ENCODE measurements around the gene CD244.
"Not testable (repeated sequence)": the region's sequence is repeated elsewhere in the genome, so short reads cannot be mapped to it uniquely, and the experiment has no call there.

Gene CD244, protein sequence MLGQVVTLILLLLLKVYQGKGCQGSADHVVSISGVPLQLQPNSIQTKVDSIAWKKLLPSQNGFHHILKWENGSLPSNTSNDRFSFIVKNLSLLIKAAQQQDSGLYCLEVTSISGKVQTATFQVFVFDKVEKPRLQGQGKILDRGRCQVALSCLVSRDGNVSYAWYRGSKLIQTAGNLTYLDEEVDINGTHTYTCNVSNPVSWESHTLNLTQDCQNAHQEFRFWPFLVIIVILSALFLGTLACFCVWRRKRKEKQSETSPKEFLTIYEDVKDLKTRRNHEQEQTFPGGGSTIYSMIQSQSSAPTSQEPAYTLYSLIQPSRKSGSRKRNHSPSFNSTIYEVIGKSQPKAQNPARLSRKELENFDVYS

DNA sequence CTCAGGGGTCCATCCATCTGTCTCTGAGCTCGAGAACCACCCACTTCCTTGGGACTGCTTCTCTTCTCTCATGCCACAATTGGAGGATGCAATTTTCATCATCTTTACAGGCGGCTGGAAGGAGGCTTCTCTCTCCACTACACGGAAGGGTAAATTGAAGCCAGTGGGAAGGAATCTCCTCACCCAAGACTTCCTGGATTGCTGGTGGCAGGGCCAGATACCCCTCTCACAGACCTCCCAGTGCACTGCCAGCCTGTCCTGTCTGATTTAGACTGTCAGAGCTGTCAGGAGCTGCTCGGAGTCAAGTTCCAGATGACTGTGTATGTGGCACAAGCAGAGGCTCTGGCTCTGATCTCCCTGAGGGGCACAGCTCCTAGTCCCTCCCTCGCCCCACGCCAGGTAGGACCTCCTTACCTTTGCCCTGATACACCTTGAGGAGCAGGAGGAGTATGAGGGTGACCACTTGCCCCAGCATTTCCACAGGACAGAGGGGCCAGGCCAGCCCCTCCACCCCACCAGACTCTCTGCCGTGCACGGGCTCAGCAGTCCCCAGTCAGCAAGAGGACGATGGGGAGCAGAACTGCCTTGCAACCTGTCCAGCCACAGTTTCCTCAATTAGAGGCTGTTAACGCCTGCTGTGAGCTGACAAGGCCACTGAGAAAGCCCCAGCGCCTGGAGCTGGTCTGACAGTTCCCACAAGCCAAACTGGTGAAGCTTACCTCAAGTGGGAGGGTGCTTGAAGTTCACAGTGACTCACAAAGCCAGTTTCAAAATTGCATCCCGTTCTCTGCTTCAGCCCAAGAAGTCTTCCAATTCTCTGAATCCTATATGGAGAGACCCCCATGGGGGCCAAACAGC, at the start of gene CD244:
TSS of gene CD244 (minus strand) at position 685 of the 858 bp plus-strand sequence. CDS start at position 475, 210 bp downstream.
- peak in 1 of 3 experiments; percentile 63 for DNase-seq (ENCODE audit: low read depth in 2 of 3, low spot score in 2 of 3)

DNA sequence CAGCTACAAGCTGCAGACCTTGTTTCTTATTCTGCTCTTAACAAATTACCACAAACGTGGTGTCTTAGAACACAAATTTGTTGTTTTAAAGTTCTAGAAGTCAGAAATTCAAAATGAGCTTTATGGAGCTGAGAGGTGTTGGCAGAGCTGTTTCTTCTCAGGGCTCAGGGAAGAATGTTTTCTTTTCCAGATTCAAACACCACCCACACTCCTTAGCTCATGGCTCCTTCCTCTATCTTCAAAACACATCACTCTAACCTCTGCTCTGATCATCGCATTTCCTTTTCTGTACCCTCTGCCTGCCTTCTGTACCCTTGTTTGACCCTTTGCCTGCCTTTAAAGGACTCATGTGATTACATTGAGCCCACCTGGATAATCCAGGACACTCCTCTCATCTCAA, 49.2 kb upstream of the CD244 start:
- DNase-seq (ENCODE audit: low read depth in 2 of 3, low spot score in 2 of 3), result no peak

DNA sequence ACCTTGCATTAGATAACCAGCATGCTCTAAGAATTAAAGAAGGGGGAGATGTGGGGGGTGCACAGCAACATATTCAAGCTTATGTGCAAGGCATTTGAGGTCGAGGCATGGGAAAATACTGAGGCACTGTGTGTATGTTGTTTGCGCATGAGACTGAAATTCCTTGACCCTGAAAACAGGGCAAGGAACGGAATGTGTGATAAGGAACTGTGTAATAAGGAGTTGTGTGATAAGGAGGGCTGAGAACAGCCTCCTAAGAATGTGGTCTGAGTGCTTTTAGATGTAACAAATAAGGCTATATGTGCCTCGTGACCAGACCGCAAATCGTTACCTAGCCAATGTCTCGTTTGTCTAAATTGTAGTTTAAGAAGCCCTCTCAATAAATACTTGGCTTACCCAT, 48.8 kb upstream of the CD244 start:
- DNase-seq (ENCODE audit: low read depth in 2 of 3, low spot score in 2 of 3), result no peak

DNA sequence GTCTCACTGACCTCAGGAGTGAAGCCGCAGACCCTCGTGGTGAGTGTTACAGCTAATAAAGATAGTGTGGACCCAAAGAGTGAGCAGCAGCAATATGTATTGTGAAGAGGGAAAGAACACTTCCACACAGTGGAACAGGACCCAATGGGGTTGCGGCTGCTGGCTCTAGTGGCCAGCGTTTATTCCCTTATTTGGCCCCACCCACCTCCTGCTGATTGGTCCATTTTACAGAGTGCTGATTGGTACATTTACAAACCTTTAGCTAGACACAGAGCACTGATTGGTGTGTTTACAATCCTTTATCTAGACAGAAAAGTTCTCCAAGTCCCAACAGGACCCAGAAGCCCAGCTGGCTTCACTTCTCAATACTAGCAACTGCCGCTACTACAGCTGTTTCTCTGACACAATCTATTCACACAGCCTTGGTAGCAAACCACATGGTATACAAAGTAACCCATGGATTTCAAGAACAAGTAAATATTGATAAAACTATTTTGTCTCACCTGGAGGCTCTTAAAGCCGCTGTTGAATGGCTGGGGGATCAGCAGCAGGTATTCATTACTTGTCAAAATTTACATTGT, 47.6 kb upstream of the CD244 start:
- DNase-seq (ENCODE audit: low read depth in 2 of 3, low spot score in 2 of 3), result no peak

DNA sequence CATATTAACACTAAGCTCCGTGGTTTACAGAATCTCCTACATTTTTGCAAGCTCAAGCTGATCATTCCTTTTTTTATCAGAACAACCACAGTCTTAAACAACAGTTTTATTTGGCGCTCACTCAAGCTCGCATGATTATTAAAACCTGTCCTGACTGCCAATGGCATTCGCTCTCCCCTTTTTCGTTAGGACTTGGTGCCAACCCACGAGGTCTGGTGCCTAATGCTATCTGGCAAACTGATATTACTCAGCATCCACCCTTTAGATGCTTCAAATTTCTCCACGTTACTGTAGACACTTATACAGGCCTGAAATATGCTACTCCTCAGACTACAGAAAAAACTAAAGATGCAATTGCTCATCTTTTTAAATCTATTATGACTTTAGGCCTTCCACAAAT, 45.3 kb upstream of the CD244 start:
- DNase-seq (ENCODE audit: low read depth in 2 of 3, low spot score in 2 of 3), result no peak

DNA sequence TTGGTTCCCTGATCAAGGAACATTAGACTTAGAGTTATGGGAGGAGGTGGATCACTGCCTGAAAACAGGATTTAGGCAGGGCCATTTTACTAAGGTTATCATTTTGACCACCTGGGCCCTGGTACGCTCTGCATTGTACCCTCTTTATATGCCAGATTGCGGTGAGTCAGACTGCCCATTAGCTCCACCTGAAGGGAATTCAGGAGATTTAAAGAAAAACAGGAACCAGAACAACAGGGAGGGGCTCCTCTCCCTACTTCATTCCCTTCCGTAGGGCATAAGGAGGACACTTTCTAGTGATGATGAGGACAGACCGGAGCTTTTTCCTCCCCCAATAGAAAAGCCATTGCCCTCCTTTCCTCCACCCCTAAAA, 42.9 kb upstream of the CD244 start:
- DNase-seq (ENCODE audit: low read depth in 2 of 3, low spot score in 2 of 3), result no peak

DNA sequence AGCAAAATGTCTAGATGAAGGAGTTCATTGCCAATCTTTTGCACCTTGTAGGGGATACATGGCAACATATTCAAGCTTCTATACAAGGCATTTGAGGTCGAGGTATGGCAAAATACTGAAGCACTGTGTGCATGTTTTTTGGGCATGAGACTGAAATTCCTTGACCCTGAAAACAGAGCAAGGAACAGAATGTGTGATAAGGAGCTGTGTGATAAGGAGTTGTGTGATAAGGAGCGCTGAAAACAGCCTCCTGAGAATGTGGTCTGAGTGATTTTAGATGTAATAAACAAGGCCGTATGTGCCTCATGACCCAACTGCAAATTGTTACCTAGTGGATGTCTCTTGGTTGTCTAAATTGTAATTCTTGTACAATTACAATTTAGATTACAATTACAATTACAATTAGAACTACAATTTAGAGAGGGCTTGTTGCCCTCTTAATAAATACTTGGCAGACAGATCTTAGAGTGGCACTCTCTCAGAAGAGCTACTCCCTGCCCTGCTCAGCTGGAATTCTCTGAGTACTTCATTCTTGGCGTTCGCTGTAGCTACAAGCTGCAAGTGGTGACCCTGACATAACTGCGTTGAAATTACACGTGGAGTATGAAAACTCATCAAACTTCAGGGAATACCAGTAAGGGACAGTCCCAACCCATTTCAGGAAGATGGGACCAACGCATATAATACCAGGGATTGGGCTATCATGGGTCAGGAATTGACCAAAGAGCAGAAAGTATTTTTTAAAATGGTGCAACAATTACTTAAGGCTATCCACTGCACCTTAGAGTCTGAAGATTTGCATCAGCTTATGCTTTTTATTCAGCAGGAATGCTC, 42.3 kb upstream of the CD244 start:
- DNase-seq (ENCODE audit: low read depth in 2 of 3, low spot score in 2 of 3), result no peak

DNA sequence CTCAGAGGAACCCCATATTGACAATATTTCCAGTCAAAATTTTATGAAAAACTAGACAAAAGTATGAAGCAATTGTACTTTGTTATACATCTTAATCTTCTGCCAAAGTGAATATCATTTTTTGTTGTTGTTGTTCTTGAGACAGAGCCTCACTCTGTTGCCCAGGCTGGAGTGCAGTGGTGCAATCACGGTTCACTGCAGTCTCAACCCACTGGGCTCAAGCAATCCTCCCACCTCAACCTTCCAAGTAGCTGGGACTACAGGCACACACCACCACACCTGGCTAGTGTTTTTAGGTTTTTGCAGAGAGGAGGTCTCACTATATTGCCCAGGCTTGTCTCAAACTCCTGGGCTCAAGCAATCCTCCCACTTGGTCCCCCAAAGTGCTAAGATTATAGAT, 39.6 kb upstream of the CD244 start:
- DNase-seq (ENCODE audit: low read depth in 2 of 3, low spot score in 2 of 3), result not testable (repeated sequence)

DNA sequence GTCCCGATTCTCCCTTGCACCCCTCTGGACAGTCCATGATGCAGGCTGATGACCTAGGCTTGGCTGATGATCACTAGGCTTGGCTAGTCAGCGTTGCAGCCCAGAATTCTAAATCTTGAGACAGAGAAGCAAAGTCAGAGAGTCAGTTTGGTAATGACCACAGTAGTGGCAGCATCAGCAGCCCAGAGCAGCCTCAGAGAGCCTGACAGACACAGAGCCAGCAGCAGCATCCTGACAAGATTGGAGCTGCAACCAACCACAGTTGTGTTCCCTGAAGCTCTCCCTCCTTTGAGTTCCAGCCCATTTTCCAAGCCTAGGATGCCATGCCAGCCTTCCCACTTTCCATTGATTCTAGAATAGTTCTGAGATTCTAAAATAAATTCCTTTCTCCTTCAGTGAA, 39.1 kb upstream of the CD244 start:
- no peak for DNase-seq (ENCODE audit: low read depth in 2 of 3, low spot score in 2 of 3)

DNA sequence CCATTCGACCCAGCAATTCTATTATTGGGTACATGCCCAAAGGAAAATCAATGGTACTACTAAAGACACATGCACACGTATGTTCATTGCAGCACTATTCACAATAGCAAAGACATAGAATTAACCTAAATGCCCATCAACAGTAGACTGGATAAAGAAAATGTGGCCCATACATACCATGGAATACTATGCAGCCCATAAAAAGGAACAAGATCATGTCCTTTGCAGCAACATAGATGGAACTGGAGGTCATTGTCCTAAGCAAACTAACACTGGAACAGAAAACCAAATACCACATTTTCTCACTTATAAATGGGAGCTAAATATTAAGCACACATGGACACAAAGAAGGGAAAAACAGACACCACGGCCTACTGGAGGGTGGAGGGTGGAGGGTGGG, 38.0 kb upstream of the CD244 start:
- DNase-seq (ENCODE audit: low read depth in 2 of 3, low spot score in 2 of 3), result not testable (repeated sequence)

DNA sequence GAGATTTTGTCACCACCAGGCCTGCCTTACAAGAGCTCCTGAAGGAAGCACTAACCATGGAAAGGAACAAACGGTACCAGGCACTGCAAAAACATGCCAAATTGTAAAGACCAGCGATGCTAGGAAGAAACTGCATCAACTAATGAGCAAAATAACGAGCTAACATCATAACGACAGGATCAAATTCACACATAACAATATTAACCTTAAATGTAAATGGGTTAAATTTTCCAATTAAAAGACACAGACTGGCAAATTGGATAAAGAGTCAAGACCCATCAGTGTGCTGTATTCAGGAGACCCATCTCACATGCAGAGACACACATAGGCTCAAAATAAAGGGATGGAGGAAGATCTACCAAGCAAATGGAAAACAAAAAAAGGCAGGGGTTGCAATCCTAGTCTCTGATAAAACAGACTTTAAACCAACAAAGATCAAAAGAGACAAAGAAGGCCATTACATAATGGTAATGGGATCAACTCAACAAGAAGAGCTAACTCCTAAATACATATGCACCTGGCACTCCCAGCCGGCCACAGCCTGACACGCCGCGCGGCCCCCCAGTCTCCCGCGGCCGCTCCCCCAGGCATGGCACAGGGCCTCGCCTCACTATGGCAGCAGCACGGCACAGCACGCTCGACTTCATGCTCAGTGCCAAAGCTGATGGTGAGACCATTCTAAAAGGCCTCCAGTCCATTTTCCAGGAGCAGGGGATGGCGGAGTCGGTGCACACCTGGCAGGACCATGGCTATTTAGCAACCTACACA, 31.9 kb upstream of the CD244 start:
- not testable (repeated sequence) for DNase-seq (ENCODE audit: low read depth in 2 of 3, low spot score in 2 of 3)

DNA sequence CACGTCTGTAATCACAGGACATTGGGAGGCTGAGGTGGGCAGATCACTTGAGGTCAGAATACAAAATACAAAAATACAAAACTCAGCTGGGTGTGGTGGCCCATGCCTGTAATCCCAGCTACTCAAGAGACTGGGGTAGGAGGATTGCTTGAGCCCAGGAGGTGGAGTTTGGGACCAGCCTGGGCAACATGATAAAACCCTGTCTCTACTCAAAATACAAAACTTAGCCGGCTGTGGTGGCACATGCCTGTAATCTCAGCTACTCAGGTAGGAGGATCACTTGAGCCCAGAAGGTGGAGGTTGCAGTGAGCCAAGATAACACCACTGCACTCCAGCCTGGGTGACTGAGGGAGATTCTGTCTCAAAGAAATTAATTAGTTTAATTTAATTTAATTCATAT, 28.8 kb upstream of the CD244 start:
- DNase-seq (ENCODE audit: low read depth in 2 of 3, low spot score in 2 of 3), result no peak

DNA sequence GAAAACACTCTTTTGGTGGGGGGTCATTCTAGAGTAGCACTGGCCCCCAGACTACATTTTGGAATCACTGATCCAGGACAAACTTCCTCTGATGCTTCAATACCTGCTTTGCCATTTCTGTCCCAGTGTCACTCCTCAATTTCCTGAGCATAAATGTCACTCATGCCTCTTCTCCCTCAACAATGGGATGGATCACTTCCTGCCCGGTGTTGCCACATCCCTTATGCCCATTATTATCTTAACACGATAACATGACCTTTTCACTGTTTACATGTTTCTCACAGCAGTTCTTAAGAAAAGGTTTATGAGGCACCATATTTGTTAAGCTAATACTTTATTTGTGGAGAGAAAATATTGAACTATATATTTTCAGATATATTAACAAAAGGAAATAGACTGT, 26.2 kb upstream of the CD244 start:
- no peak for DNase-seq (ENCODE audit: low read depth in 2 of 3, low spot score in 2 of 3)

DNA sequence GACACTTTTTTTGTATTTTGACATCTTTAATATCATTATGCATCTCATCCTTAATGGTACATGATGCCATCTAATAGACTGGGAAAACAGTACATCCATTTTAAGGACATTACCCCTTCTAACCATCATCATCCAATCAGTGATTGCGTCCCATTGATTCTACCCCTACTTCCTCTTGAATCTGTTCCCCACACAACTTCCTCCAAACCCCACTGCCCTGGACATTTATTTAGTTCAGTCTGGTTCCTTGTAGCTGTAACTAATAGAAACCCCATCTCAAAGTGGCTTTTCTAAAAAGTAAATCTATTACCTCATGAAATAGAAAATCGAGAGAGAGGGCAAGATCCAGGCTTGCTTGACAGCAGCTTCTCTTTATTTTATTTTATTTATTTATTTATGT, 24.4 kb upstream of the CD244 start:
- no peak for DNase-seq (ENCODE audit: low read depth in 2 of 3, low spot score in 2 of 3)

DNA sequence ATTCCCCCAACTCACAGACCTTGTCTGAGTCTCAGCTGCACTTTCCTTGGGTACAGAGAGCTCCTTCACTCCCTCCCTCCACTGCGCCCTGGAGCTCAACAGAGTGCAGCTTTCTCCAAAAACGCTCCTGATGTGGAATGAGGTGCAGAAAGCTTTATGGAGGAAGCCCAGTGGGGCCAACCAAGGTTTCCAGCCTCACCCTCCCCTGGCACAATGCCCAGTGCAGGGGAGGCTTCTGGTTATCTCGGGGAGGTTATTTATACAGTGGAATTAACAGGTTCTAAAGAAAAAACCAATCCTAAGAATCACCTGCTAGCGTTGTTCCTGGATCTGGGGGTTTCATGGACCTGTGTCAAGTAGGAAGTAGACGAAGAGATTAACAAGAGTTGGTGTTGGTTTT, 22.4 kb upstream of the CD244 start, which contains the start of gene ITLN1:
TSS of gene ITLN1 (minus strand) at position 139 of the 400 bp plus-strand sequence. CDS start 303 bp downstream, outside the sequence.
- no peak for DNase-seq (ENCODE audit: low read depth in 2 of 3, low spot score in 2 of 3)

DNA sequence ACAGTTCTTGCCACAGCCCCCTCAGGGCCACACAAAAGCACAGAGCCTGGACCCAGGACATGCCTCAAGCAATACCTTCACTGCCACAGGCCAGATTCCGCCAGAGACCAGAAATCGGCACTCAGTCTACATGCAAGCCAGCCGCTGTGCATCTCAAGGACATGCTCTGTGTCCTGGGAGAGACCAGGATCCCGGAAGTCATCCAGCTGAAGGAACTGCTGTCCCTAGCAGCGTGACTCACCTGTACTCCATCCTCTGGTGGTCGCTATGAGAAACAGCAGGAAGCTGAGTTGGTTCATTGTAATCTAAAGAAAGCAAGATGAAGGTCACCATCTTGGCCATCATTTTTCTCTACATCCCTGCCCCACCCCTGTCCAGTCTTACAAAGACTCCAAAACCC, 21.9 kb upstream of the CD244 start:
- DNase-seq (ENCODE audit: low read depth in 2 of 3, low spot score in 2 of 3), result no peak

DNA sequence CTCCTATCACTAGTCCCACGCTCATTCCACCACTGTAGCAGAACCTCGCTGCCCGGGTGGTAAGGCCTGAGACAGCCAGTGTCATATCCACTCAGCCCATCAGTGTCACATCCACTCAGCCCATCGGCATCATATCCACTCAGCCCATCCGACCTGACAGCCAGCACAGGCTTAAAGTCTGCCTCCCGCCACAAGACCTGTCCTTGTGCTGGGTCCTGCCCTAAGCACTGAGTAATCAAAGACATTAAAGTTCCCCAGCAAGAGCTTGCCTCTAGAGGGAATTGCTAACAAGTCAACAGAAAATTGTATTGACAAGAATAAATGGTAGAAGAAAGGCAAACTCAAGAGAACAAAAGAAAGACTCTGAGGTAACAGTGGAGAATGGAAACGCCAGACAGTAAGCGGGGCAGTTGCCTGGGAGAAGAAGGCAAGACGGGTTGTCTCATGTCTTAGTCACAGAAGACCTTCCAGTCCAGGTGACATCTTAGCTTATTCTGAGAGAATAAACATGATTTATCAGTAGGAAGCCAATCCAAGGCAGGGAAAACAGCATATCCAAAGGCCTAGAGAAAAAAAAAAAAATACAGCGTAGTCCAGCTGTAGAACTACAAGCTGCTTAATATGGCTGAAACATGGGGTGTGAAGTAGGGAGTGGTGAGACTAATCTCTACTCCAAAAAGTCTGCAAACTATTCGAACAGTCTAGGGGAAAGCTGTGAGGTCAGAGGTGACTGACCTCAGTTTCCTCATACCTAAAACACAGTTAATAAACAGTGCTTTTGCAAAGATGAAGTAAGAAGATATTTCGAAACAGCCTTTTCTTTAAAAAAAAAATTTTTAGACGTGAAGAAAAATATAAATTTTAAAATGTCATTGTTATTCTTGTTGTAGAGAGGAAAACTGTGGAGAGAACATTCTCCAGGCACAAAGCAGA, 21.2 kb upstream of the CD244 start:
- no peak for DNase-seq (ENCODE audit: low read depth in 2 of 3, low spot score in 2 of 3)

DNA sequence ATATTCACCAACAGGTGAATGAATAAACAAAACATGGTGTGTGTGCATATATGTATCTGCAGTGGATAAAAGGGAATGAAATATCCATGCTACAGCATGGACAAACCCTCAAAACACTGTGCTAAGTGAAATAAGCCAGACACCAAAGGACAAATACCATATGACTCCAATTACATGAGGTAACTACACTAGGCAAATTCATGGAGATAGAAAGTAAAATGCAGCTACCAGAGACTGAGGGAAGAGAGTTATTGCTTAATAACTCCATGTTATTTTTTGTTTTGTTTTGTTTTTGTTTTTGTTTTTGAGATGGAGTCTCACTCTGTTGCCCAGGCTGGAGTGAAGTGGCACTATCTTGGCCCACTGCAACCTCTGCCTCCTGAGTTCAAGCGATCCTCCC, 19.9 kb upstream of the CD244 start:
- DNase-seq (ENCODE audit: low read depth in 2 of 3, low spot score in 2 of 3), result no peak

DNA sequence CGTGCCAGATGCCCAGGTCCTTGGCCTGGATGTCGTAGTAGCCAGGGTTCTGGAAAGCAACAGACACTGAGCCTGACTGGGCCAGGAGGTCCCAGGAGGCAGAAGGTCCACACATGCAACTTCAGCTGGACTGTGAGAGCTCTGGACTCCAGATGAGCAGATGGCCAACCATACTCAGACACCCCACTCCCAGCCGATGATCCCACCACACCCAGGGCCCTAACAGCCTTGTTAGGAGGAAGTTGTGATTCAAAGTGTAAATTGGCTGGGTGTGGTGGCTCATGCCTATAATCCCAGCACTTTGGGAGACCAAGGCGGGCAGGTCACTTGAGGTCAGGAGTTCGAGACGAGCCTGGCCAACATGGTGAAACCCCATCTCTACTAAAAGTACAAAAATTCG, 18.6 kb upstream of the CD244 start:
- not testable (repeated sequence) for DNase-seq (ENCODE audit: low read depth in 2 of 3, low spot score in 2 of 3)

Data from activated CD8-positive, alpha-beta memory T cell treated with anti-CD3 and anti-CD28 coated beads for 48 hours (primary cell).